Measurements from ENCODE around the gene SLC26A9.
"Not testable (repeated sequence)": the region's sequence is repeated elsewhere in the genome, so short reads cannot be mapped to it uniquely, and the experiment has no call there.

SLC26A9 gene

GRCh38 chr1:205879974-205880373, 63.3 kb downstream of the SLC26A9 start:
- Mint-ChIP-seq H3K27me3 (peaks cover 13% of the 10 kb centered on the region), H3K27ac (no peak overlapping the region), H3K36me3 (ENCODE audit: low read depth) (peaks cover 15% of the 10 kb centered on the region)

DNA sequence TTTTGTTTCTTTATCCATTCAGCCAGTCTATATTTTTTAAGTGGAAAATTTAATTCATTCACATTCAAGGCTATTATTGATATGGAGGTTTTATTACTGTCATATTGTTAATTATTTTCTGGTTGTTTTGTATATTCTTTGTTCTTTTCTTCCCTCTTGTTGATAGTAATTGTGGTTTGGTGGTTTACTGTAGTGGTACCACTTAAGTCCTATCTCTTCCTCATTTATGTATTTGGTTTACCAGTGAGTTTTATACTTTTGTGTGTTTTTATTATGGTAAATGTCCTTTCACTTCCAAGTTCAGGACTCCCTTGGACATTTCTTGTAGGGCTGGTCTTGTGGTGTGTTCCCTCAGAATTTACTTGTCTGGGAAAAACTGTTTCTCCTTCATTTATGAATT, 65.2 kb downstream of the SLC26A9 start:
- no peak overlapping the region for H3K27ac Mint-ChIP-seq
- H3K9me3 Mint-ChIP-seq: peaks cover 24% of the 10 kb centered on the region
- H3K4me3 Mint-ChIP-seq: no peak overlapping the region
- H3K27me3 Mint-ChIP-seq: peaks cover 10% of the 10 kb centered on the region
- peaks cover 15% of the 10 kb centered on the region for H3K36me3 Mint-ChIP-seq (ENCODE audit: low read depth)
- no peaks in the 10 kb centered on the region for H3K4me1 Mint-ChIP-seq (ENCODE audit: low read depth)

More at GRCh38 chr1:205879974-205880373, 63.3 kb downstream of the SLC26A9 start:
- Mint-ChIP-seq H3K4me1 (ENCODE audit: low read depth) (no peaks in the 10 kb centered on the region), H3K4me3 (no peak overlapping the region), H3K9me3 (peaks cover 24% of the 10 kb centered on the region)

GRCh38 chr1:205873148-205873547, 70.1 kb downstream of the SLC26A9 start:
- not testable (repeated sequence) for H3K9me3 Mint-ChIP-seq; H3K36me3 Mint-ChIP-seq (ENCODE audit: low read depth); H3K27me3 Mint-ChIP-seq; H3K4me3 Mint-ChIP-seq; H3K27ac Mint-ChIP-seq; H3K4me1 Mint-ChIP-seq (ENCODE audit: low read depth)

DNA sequence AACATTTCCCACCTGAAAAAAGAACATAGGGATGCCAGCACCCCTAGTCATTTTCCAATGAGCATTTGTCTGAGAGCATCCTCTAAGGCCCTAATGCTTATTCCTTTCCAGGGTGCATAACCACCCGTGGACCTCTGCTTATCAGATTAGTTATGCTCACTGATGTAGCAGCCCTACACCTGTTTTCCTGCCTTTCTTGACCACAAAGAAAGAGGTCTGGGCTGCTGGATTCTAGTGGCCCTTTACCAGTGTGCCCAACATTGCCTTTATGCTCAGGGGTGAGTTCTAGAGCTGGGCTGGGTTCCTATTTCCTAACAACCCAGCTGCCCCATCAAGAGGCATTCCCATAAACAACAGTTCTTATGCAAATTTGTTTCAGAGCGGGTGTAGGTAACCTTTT, 73.0 kb downstream of the SLC26A9 start:
- no peaks in the 10 kb centered on the region for H3K27me3 Mint-ChIP-seq
- H3K27ac Mint-ChIP-seq: no peak overlapping the region
- no peaks in the 10 kb centered on the region for H3K4me1 Mint-ChIP-seq (ENCODE audit: low read depth)
- H3K36me3 Mint-ChIP-seq (ENCODE audit: low read depth): no peaks in the 10 kb centered on the region
- H3K9me3 Mint-ChIP-seq: no peaks in the 10 kb centered on the region
- H3K4me3 Mint-ChIP-seq: no peak overlapping the region

Measured in stimulated activated naive CD8-positive, alpha-beta T cell treated with anti-CD3 and anti-CD28 coated beads, Interleukin-15, Interleukin-2, amounts not matched to agents 100 ng/mL and 50 ng/mL, for 24 hours (primary cell).